Lung microvascular endothelial cell (primary cell): Measurements from ENCODE around the gene PRKCI. TPM values are rescaled to one million over a fixed set of nuclear protein-coding genes. Genes with fewer than 3 reads are reported as not detected.
"Not testable (repeated sequence)": the region's sequence is repeated elsewhere in the genome, so short reads cannot be mapped to it uniquely, and the experiment has no call there.

Experiments used
- DNase-seq, 2 donors: peaks; one replicate each; pipeline versions ENCODE4 v3.0.0 to v3.0.0-alpha.2; 2010; ENCODE audit warnings: low read depth in 2 of 2
- total RNA-seq: library from RNA; depleted of rRNA; stranded (reverse); fragments of >200 nt; gene quantifications from 2 replicates; pipeline ENCODE4 v1.2.1, GENCODE V29; 2014

The PRKCI gene
- total RNA-seq, 1 donor from 2014 or later: 18.7 TPM

- peak in 1 of 2 donors; percentile 1 for DNase-seq
Observed at GRCh38 chr3:170278627-170279026, 56.4 kb downstream of the PRKCI start.

DNA sequence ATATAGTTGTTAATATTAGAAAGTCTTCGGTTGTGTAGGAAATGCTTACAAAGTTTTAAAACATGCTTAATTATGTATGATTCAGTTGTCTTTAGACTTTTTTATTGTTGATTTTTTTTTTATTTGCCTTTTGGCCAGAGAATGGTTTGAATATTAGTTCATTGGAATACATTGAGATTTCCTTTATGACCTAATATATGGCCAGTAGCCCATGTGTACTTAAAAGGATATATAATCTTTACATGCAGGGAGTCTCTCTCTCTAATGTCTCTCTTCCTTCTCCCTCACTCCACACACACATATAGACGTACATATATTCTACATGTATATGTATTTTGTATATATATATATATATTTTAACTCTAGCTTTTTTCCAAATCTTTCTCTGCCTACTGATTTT, 68.0 kb downstream of the PRKCI start:
- no peak for DNase-seq

DNA sequence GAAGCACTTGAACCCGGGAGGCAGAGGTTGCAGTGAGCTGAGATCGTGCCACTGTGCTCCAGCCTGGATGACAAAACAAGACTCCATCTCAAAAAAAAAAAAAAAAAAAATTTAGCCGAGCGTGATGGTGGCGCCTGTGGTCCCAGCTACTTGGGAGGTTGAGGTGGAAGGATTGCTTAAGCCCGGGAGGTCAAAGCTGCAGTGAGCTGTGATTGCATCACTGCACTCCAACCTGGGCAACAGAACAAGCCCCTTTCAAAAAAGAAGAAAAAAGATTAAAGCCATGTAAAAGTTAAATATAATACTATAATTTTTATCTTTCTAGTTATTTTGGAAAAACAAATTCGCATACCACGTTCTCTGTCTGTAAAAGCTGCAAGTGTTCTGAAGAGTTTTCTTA, 73.4 kb downstream of the PRKCI start:
- DNase-seq: no peak

DNA sequence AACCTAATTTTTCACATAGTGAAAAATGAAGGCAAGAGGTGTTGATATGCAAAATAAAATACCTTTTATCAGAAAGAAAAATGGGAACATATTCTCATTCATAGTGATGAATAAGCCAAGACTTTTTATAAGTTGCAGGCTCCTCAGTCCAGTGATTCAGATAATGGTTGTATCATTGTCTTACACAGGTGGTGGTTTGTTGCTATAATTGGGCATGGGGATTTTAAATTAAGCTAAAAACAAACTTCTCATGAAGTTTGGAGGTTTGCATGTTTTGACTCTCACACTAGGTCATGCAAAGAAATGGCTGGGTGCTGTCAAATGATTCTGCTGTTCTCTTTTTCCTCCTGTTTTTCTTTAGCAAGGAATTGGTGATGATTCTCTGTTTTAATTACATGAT, 74.5 kb downstream of the PRKCI start:
- no peak for DNase-seq

DNA sequence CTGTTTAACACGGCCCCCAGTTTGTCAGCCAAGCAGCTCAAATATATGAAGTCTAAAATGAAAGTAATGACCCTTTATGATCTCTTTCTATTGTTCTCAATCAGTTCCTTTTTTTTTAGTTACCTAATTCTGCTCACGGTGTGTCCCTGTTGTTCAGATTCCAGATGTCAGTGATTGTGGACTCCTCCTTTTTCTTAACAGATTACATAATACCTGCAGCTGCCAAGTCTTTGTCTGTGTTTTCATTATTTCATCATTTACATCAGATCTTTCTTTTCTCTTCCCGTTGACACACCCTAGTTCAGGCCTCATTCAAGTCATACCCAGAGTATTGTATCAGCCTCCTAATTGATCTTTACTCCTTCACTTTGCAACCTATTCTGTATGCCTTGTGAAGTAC, 79.2 kb downstream of the PRKCI start:
- DNase-seq: peak; percentile 51 to 62

DNA sequence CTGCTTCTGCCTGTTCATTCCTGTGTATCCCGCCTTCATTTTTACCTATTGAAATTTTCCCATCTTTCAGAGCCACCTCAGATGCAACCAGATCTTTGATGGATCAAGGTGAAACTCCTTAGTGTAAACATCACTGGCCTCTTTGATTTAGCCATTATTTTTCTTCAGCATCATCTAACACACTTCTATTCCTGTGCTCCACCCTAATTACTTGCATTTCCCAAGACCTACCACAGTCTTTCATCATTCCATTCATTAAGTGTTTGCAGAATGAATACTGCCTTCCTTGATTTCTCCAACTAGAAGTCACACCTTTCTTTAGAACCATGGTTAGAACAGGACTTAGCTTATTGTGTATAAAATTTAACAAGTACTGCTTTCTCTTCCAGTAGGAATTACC, 79.8 kb downstream of the PRKCI start:
- no peak for DNase-seq

- DNase-seq: no peak
Observed at GRCh38 chr3:170306015-170306414, 83.8 kb downstream of the PRKCI start.

GRCh38 chr3:170307671-170308405, 85.6 kb downstream of the PRKCI start:
- DNase-seq: peak in 1 of 2 donors; percentile 56

GRCh38 chr3:170309046-170309445, 86.8 kb downstream of the PRKCI start:
- no peak for DNase-seq

GRCh38 chr3:170317954-170318353, 95.7 kb downstream of the PRKCI start:
- DNase-seq: no peak

- peak; percentile 34 to 76 for DNase-seq
Observed at GRCh38 chr3:170320461-170321121, 98.4 kb downstream of the PRKCI start.

- no peak for DNase-seq
Observed at GRCh38 chr3:170321321-170322034, 99.3 kb downstream of the PRKCI start.

DNA sequence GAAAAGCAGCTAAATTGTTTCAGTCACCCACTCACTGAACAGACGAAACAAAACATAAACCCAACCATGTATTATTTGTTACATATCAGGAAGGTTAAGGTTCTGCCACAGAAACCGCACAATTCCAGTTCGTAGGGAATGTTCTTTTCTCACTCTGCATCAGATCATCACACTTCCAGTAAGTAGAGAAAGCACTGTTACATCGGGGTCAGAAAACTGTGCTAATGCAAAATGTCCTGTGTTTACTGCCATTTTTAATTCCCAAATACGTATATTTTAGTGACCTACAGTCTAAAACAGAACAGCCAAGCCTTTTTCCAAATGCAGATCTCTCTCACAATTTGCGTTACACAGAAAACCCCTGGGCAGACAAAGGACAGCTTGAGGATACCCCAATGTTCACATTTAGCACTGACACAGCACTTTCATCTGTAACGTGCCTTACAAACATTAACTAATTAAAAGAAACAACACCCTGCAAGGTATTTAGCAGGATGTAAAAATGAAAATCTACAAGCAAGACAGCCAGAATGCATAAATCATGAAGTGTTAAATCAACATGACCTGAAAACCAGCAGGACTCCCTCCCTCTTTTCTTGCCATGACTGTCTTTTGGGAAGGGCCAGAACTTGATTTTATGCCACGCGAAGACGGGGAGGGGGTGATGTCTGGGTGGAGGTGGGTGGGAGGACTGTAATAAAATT, 100.5 kb downstream of the PRKCI start:
- no peak for DNase-seq

GRCh38 chr3:170323331-170323730, 101.1 kb downstream of the PRKCI start:
- no peak for DNase-seq

GRCh38 chr3:170324962-170325361, 102.7 kb downstream of the PRKCI start:
- DNase-seq: no peak

- no peak for DNase-seq
Observed at GRCh38 chr3:170327040-170327808, 105.0 kb downstream of the PRKCI start.

DNA sequence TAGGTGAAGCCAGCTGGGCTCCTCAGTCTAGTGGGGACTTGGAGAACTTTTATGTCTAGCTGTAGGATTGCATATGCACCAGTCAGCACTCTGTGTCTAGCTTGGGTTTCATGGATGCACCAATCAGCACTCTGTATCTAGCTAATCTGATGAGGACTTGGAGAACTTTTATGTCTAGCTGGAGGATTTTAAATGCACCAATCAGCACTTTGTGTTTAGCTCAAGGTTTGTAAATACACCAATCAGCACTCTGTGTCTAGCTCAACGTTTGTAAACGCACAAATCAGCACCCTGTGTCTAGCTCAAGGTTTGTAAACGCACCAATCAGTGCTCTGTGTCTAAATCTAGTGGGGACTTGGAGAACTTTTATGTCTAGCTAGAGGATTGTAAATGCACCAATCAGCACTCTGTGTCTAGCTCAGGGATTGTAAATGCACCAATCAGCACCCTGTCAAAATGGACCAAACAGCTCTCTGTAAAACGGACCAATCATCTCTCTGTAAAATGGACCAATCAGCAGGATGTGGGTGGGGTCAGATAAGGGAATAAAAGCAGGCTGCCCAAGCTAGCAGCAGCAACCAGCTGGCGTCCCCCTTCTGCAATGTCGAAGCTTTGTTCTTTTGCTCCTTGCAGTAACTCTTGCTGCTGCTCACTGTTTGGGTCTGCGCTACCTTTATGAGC, 105.8 kb downstream of the PRKCI start:
- not testable (repeated sequence) for DNase-seq

DNA sequence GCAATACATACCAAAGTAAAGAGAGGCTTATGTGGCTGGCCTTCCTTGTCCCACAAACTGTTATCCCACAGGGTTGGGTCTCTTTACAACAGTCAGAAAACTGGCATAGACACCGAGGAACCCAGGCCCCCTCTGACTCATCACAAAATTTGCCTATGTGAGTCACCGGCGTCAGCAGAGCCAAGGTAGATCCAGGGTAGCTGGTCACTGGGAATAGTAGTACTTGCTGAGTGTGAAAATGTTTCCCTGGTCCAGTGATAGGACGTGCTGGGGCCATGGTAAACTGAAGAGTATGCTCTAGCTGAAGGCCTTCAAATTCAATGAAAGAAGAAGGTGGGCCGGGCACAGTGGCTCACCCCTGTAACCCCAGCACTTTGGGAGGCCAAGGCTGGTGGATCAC, 108.1 kb downstream of the PRKCI start:
- DNase-seq: no peak

GRCh38 chr3:170331143-170331542, 108.9 kb downstream of the PRKCI start:
- DNase-seq: peak in 1 of 2 donors; percentile 49

DNA sequence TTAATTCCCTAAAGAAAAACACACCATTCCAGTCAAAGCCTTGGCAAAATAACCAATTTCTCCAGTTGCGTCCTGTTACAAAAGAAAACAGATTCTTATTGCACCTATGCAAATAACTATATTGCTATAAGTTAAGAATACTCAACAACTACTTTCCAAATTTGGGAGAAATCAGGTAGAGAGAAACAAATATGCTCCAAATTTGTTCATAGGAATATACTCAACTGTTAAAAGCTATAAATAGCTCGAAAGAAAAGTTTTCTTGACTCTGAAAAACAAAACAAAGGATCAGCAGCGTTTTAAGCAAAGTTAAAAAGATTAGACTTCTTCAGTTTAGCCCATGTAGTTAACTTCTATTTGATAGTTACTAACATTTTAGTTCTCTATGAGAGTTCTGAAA, 115.2 kb downstream of the PRKCI start:
- DNase-seq: no peak
